ENCODE data around the gene RPS6KB2. TPM values are rescaled to one million over a fixed set of nuclear protein-coding genes. Genes with fewer than 3 reads are reported as not detected.

RPS6KB2 gene
- total and polyA plus RNA-seq, 2 donors (not counting 1 experiment from before 2014, with no cell fraction given): 81.8 to 131 TPM

- Histone ChIP-seq H3K36me3 (replicated peaks in 1 of 2; ENCODE audit: control extremely low read depth in 1 of 2, control insufficient read depth in 1 of 2, extremely low read depth in 1 of 2, insufficient read depth in 2 of 2, low read length in 1 of 2) (peaks cover 0 to 51% of the 10 kb centered on the region in 2 experiments), H4K20me1 (ENCODE audit: control insufficient read depth, insufficient read depth, low read length, poor library complexity, severe bottlenecking) (peaks cover 82% of the 10 kb centered on the region), H3K27ac (ENCODE audit: low read length in 2 of 2) (peak overlapping the region; percentile 71 to 88), H3K4me1 (ENCODE audit: control insufficient read depth in 2 of 2, insufficient read depth in 2 of 2, low read length in 2 of 2) (peaks cover 59 to 87% of the 10 kb centered on the region in 2 donors), H3K27me3 (replicated peaks in 1 of 4; ENCODE audit: control extremely low read depth in 1 of 4, control insufficient read depth in 3 of 4, insufficient read depth in 4 of 4, low read length in 3 of 4) (no peaks in the 10 kb centered on the region), H3K4me2 (replicated peaks; ENCODE audit: low read depth, low read length, poor library complexity, severe bottlenecking) (peak overlapping the region; percentile 99), H3K9ac (ENCODE audit: low read length) (peak overlapping the region; percentile 82), H3K79me2 (ENCODE audit: control insufficient read depth, insufficient read depth, low read length) (peaks cover 79% of the 10 kb centered on the region), H3K4me3 (ENCODE audit: control extremely low read depth in 1 of 5, extremely low read depth in 1 of 5, insufficient read depth in 1 of 5, low read depth in 2 of 5, low read length in 4 of 5) (peak overlapping the region; percentile 51 to 96 (median 86)), H3K9me3 (ENCODE audit: control extremely low read depth in 1 of 3, control insufficient read depth in 2 of 3, insufficient read depth in 1 of 3, low read length in 2 of 3) (peaks cover 0 to 3% (median 0%) of the 10 kb centered on the region in 3 donors), H2AFZ (ENCODE audit: insufficient read depth, low read depth, low read length, poor library complexity, severe bottlenecking) (no peak overlapping the region)
- Mint-ChIP-seq H3K27ac (peak overlapping the region; percentile 98), H3K9me3 (ENCODE audit: insufficient read depth) (no peaks in the 10 kb centered on the region), H3K4me1 (peaks cover 87% of the 10 kb centered on the region), H3K4me3 (peak overlapping the region; percentile 88), H3K27me3 (no peaks in the 10 kb centered on the region)
- intact Hi-C loops (cut with micrococcal nuclease): loop anchor here (1.0 to 2.0 kb wide), 4 partner anchors 8 to 47 kb away; partner anchors contain the start of genes AIP and RPS6KB2
- 60% methylated on average over 38 of the region's 38 CpGs for WGBS (ENCODE audit: insufficient coverage)
- CTCF ChIA-PET: interaction anchor here (0.6 to 4.4 kb wide), 14 partner anchors 7 to 79 kb away, joined by 3 to 63 read pairs (median 8); partner anchors contain the start of genes PITPNM1, PPP1CA, RPS6KB2 and TBC1D10C
- TF ChIP-seq, protein P1, sequence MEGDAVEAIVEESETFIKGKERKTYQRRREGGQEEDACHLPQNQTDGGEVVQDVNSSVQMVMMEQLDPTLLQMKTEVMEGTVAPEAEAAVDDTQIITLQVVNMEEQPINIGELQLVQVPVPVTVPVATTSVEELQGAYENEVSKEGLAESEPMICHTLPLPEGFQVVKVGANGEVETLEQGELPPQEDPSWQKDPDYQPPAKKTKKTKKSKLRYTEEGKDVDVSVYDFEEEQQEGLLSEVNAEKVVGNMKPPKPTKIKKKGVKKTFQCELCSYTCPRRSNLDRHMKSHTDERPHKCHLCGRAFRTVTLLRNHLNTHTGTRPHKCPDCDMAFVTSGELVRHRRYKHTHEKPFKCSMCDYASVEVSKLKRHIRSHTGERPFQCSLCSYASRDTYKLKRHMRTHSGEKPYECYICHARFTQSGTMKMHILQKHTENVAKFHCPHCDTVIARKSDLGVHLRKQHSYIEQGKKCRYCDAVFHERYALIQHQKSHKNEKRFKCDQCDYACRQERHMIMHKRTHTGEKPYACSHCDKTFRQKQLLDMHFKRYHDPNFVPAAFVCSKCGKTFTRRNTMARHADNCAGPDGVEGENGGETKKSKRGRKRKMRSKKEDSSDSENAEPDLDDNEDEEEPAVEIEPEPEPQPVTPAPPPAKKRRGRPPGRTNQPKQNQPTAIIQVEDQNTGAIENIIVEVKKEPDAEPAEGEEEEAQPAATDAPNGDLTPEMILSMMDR (IDR thresholded peaks at IDR 0.05): no peak
- no peak for TF ChIP-seq EZH2 (IDR thresholded peaks at IDR 0.05; ENCODE audit: borderline replicate concordance, insufficient read depth, low read depth, low read length, poor library complexity, severe bottlenecking)
- DNase-seq (no peak), ATAC-seq (ENCODE audit: low read depth) (no peak)
- POLR2A ChIA-PET: interaction anchor here (0.6 to 9.5 kb wide), 16 partner anchors 7 to 69 kb away, joined by 3 to 215 read pairs (median 25); partner anchors contain the start of genes AIP, CLCF1, PITPNM1 and PPP1CA
Measured at GRCh38 chr11:67435727-67436458, 7.6 kb downstream of the RPS6KB2 start.
